ENCODE measurements around the gene TCFL5.

Gene TCFL5

GRCh38 chr20:62880147-62880934, 18.7 kb upstream of the TCFL5 start:
- no peak for TF ChIP-seq GATA1 (IDR thresholded peaks at IDR 0.05; ENCODE audit: low read depth, low read length)
- no peak for TF ChIP-seq POLR2A (IDR thresholded peaks at IDR 0.05; ENCODE audit: low read length)
- no peak for DNase-seq

GRCh38 chr20:62879275-62880146, 17.9 kb upstream of the TCFL5 start:
- no peak for DNase-seq
- TF ChIP-seq GATA1 (IDR thresholded peaks at IDR 0.05; ENCODE audit: low read depth, low read length) (no peak), POLR2A (IDR thresholded peaks at IDR 0.05; ENCODE audit: low read length) (no peak)

GRCh38 chr20:62878244-62879038, 16.8 kb upstream of the TCFL5 start:
- DNase-seq, result no peak
- no peak for TF ChIP-seq GATA1 (IDR thresholded peaks at IDR 0.05; ENCODE audit: low read depth, low read length)
- TF ChIP-seq POLR2A (IDR thresholded peaks at IDR 0.05; ENCODE audit: low read length), result no peak

- TF ChIP-seq GATA1 (IDR thresholded peaks at IDR 0.05; ENCODE audit: low read depth, low read length) (no peak), POLR2A (IDR thresholded peaks at IDR 0.05; ENCODE audit: low read length) (no peak)
- DNase-seq, result no peak
Observed at GRCh38 chr20:62876902-62877816, 15.5 kb upstream of the TCFL5 start.

- TF ChIP-seq POLR2A (IDR thresholded peaks at IDR 0.05; ENCODE audit: low read length) (no peak), GATA1 (IDR thresholded peaks at IDR 0.05; ENCODE audit: low read depth, low read length) (no peak)
- DNase-seq, result no peak
Observed at GRCh38 chr20:62876501-62876901, 14.9 kb upstream of the TCFL5 start.

- TF ChIP-seq GATA1 (IDR thresholded peaks at IDR 0.05; ENCODE audit: low read depth, low read length) (no peak), POLR2A (IDR thresholded peaks at IDR 0.05; ENCODE audit: low read length) (no peak)
- DNase-seq, result peak; percentile 50 to 66
Observed at GRCh38 chr20:62875419-62876361, 14.1 kb upstream of the TCFL5 start.

GRCh38 chr20:62874964-62875344, 13.3 kb upstream of the TCFL5 start:
- TF ChIP-seq GATA1 (IDR thresholded peaks at IDR 0.05; ENCODE audit: low read depth, low read length) (no peak), POLR2A (IDR thresholded peaks at IDR 0.05; ENCODE audit: low read length) (no peak)
- no peak for DNase-seq

GRCh38 chr20:62873681-62874031, 12.0 kb upstream of the TCFL5 start:
- TF ChIP-seq POLR2A (IDR thresholded peaks at IDR 0.05; ENCODE audit: low read length), result peak; percentile 39
- peak; percentile 59 to 62 for DNase-seq

GRCh38 chr20:62873280-62873679, 11.7 kb upstream of the TCFL5 start:
- no peak for TF ChIP-seq POLR2A (IDR thresholded peaks at IDR 0.05; ENCODE audit: low read length)
- TF ChIP-seq GATA1 (IDR thresholded peaks at IDR 0.05; ENCODE audit: low read depth, low read length), result no peak
- DNase-seq, result no peak

GRCh38 chr20:62872862-62873261, 11.2 kb upstream of the TCFL5 start:
- no peak for TF ChIP-seq POLR2A (IDR thresholded peaks at IDR 0.05; ENCODE audit: low read length)
- no peak for TF ChIP-seq GATA1 (IDR thresholded peaks at IDR 0.05; ENCODE audit: low read depth, low read length)
- no peak for DNase-seq

GRCh38 chr20:62872184-62872847, 10.7 kb upstream of the TCFL5 start:
- no peak for DNase-seq
- TF ChIP-seq POLR2A (IDR thresholded peaks at IDR 0.05; ENCODE audit: low read length) (no peak), GATA1 (IDR thresholded peaks at IDR 0.05; ENCODE audit: low read depth, low read length) (no peak)

GRCh38 chr20:62864207-62864606, 2.6 kb upstream of the TCFL5 start:
- no peak for DNase-seq
- TF ChIP-seq GATA1 (IDR thresholded peaks at IDR 0.05; ENCODE audit: low read depth, low read length), result no peak
- TF ChIP-seq POLR2A (IDR thresholded peaks at IDR 0.05; ENCODE audit: low read length), result no peak

Measured in erythroblast (primary cell).